Limb (tissue), 2 donors: ENCODE measurements around the gene PCNX2.

ENCODE experiments used
- DNase-seq, 2 donors: peaks; one replicate each; pipeline ENCODE4 v3.0.0-alpha.2; 2016; ENCODE audit errors: extremely low spot score in 2 of 2

Gene PCNX2

GRCh38 chr1:233256789-233257188 lies 38.7 kb downstream of the PCNX2 start:
- DNase-seq, result no peak

GRCh38 chr1:233256191-233256590 lies 39.3 kb downstream of the PCNX2 start:
- no peak for DNase-seq

- no peak for DNase-seq
Measured at GRCh38 chr1:233255145-233255544, 40.4 kb downstream of the PCNX2 start.

GRCh38 chr1:233253832-233254331 lies 41.6 kb downstream of the PCNX2 start:
- DNase-seq, result no peak

GRCh38 chr1:233253231-233253831 lies 42.2 kb downstream of the PCNX2 start:
- DNase-seq, result no peak

GRCh38 chr1:233252441-233252840 lies 43.1 kb downstream of the PCNX2 start:
- DNase-seq, result no peak

GRCh38 chr1:233251201-233251720 lies 44.3 kb downstream of the PCNX2 start:
- no peak for DNase-seq

GRCh38 chr1:233248014-233248413 lies 47.5 kb downstream of the PCNX2 start:
- no peak for DNase-seq

GRCh38 chr1:233246965-233247364 lies 48.6 kb downstream of the PCNX2 start:
- no peak for DNase-seq

- DNase-seq, result no peak
Measured at GRCh38 chr1:233245191-233245765, 50.2 kb downstream of the PCNX2 start.

- DNase-seq, result no peak
Measured at GRCh38 chr1:233244183-233244582, 51.3 kb downstream of the PCNX2 start.

GRCh38 chr1:233242827-233243483 lies 52.6 kb downstream of the PCNX2 start:
- DNase-seq, result peak in 1 of 2 donors; percentile 40

- DNase-seq, result no peak
Measured at GRCh38 chr1:233241759-233242158, 53.8 kb downstream of the PCNX2 start.

GRCh38 chr1:233240829-233241682 lies 54.5 kb downstream of the PCNX2 start:
- peak; percentile 68 to 77 for DNase-seq

GRCh38 chr1:233240371-233240770 lies 55.2 kb downstream of the PCNX2 start:
- no peak for DNase-seq

- DNase-seq, result peak in 1 of 2 donors; percentile 49
Measured at GRCh38 chr1:233238884-233239431, 56.6 kb downstream of the PCNX2 start.

- no peak for DNase-seq
Measured at GRCh38 chr1:233237647-233238046, 57.9 kb downstream of the PCNX2 start.

GRCh38 chr1:233233508-233234040 lies 62.0 kb downstream of the PCNX2 start:
- no peak for DNase-seq

GRCh38 chr1:233230011-233230410 lies 65.5 kb downstream of the PCNX2 start:
- DNase-seq, result no peak

- DNase-seq, result no peak
Measured at GRCh38 chr1:233229288-233229687, 66.2 kb downstream of the PCNX2 start.

- no peak for DNase-seq
Measured at GRCh38 chr1:233227930-233228465, 67.5 kb downstream of the PCNX2 start.
